HEK293 (cell line): ENCODE results near the gene CTNNA2.

Experiments
- CTCF ChIA-PET: fragments of 350-600 bp; formaldehyde crosslinking; extraction: SDS; loops from one replicate; lab custom pipeline; 2021; ENCODE audit warnings: antibody characterized with exemption; lab: Yijun Ruan, JAX
- POLR2A ChIA-PET: fragments of 300-600 bp; formaldehyde crosslinking; extraction: SDS; loops from one replicate; lab custom pipeline; 2020; ENCODE audit warnings: antibody characterized with exemption, inconsistent platforms; lab: Yijun Ruan, JAX
- H3K27ac ChIP-seq: fragments of 200-500 bp; sonication (Bioruptor generic); 2 replicates; pipeline ENCODE4 v1.5.1; 2014; ENCODE audit warnings: low read depth, low read length, control low read depth, inconsistent platforms; ENCODE audit errors: extremely low read depth
- H3K36me3 ChIP-seq, 2 experiments: fragments of 200-500 bp in 1 of 2; sonication (Bioruptor generic) in 1 of 2; 1 replicate in 1 of 2; 2 replicates in 1 of 2; pipeline ENCODE4 v1.5.1; 2014 to 2017; ENCODE audit warnings: inconsistent platforms in 2 of 2, low read length in 2 of 2; ENCODE audit not compliant: control insufficient read depth in 2 of 2, insufficient read depth in 1 of 2
- H3K4me1 ChIP-seq: fragments of 200-500 bp; sonication (Bioruptor generic); 2 replicates; pipeline ENCODE4 v1.5.1; 2014; ENCODE audit warnings: mild to moderate bottlenecking, low read length, inconsistent platforms; ENCODE audit not compliant: control insufficient read depth, insufficient read depth
- H3K4me3 ChIP-seq: 2 replicates; pipeline ENCODE4 v1.5.1; 2011; ENCODE audit warnings: low read depth, mild to moderate bottlenecking, control low read depth, low read length, moderate library complexity
- H3K9me3 ChIP-seq: fragments of 200-500 bp; sonication (Bioruptor generic); 2 replicates; pipeline ENCODE4 v1.5.1; 2014; ENCODE audit warnings: low read depth, low read length, inconsistent platforms; ENCODE audit not compliant: control insufficient read depth, insufficient read depth
- IKZF3 ChIP-seq: fragments of 450-650 bp; IDR thresholded peaks from 2 replicates; pipeline ENCODE4 v1.5.0; 2018; ENCODE audit warnings: missing biosample characterization, mild to moderate bottlenecking, missing genetic modification characterization, moderate library complexity
- OVOL3 ChIP-seq: fragments of 450-650 bp; formaldehyde crosslinking; IDR thresholded peaks from 2 replicates; pipeline ENCODE4 v1.5.1; 2016; ENCODE audit warnings: missing biosample characterization, missing genetic modification characterization
- PRDM6 ChIP-seq: fragments of 450-650 bp; formaldehyde crosslinking; IDR thresholded peaks from 2 replicates; pipeline ENCODE4 v1.5.1; 2017; ENCODE audit warnings: missing biosample characterization, missing genetic modification characterization
- REPIN1 ChIP-seq: fragments of 450-650 bp; formaldehyde crosslinking; IDR thresholded peaks from 2 replicates; pipeline ENCODE4 v1.5.1; 2017; ENCODE audit warnings: missing biosample characterization, missing genetic modification characterization, low read depth
- TCF7L2 ChIP-seq: IDR thresholded peaks from 2 replicates; pipeline ENCODE4 v1.6.1; 2011; ENCODE audit warnings: low read depth, mild to moderate bottlenecking, inconsistent platforms, low read length, moderate library complexity, borderline replicate concordance
- YY2 ChIP-seq: fragments of 450-650 bp; formaldehyde crosslinking; IDR thresholded peaks from 2 replicates; pipeline ENCODE4 v1.5.1; 2016; ENCODE audit warnings: missing biosample characterization, missing genetic modification characterization
- ZBTB7A ChIP-seq: fragments of 450-650 bp; formaldehyde crosslinking; IDR thresholded peaks from 2 replicates; pipeline ENCODE4 v1.5.1; 2016; ENCODE audit warnings: low read depth, missing biosample characterization, missing genetic modification characterization
- ZBTB8A ChIP-seq: fragments of 450-650 bp; formaldehyde crosslinking; IDR thresholded peaks from 2 replicates; pipeline ENCODE4 v1.5.1; 2016; ENCODE audit warnings: missing biosample characterization, missing genetic modification characterization
- ZNF10 ChIP-seq: fragments of 450-650 bp; formaldehyde crosslinking; IDR thresholded peaks from 2 replicates; pipeline ENCODE4 v1.5.1; 2017; ENCODE audit warnings: missing biosample characterization, missing genetic modification characterization
- ZNF112 ChIP-seq: fragments of 450-650 bp; formaldehyde crosslinking; IDR thresholded peaks from 2 replicates; pipeline ENCODE4 v1.5.0; 2017; ENCODE audit warnings: missing biosample characterization, missing genetic modification characterization
- ZNF133 ChIP-seq: fragments of 450-650 bp; formaldehyde crosslinking; IDR thresholded peaks from 2 replicates; pipeline ENCODE4 v1.5.1; 2016; ENCODE audit warnings: missing biosample characterization, missing genetic modification characterization
- ZNF146 ChIP-seq: fragments of 450-650 bp; formaldehyde crosslinking; IDR thresholded peaks from 2 replicates; pipeline ENCODE4 v1.5.1; 2016; ENCODE audit warnings: missing biosample characterization, missing genetic modification characterization
- ZNF184 ChIP-seq: fragments of 450-650 bp; IDR thresholded peaks from 2 replicates; pipeline ENCODE4 v1.5.1; 2018; ENCODE audit warnings: missing biosample characterization, mild to moderate bottlenecking, missing genetic modification characterization
- ZNF24 ChIP-seq: fragments of 450-650 bp; formaldehyde crosslinking; IDR thresholded peaks from 2 replicates; pipeline ENCODE4 v1.5.1; 2016; ENCODE audit warnings: missing biosample characterization, missing genetic modification characterization
- ZNF354C ChIP-seq: fragments of 450-650 bp; formaldehyde crosslinking; IDR thresholded peaks from 2 replicates; pipeline ENCODE4 v1.5.1; 2016; ENCODE audit warnings: missing biosample characterization, missing genetic modification characterization, low read depth, borderline replicate concordance
- ZNF366 ChIP-seq: fragments of 450-650 bp; formaldehyde crosslinking; conservative IDR thresholded peaks from 2 replicates; pipeline ENCODE4 v1.5.1; 2016; ENCODE audit warnings: missing biosample characterization, missing genetic modification characterization
- ZNF426 ChIP-seq: fragments of 450-650 bp; formaldehyde crosslinking; IDR thresholded peaks from 2 replicates; pipeline ENCODE4 v1.5.1; 2017; ENCODE audit warnings: missing biosample characterization, missing genetic modification characterization, mild to moderate bottlenecking, inconsistent platforms, moderate library complexity
- ZNF513 ChIP-seq: fragments of 450-650 bp; IDR thresholded peaks from 2 replicates; pipeline ENCODE4 v1.5.1; 2018; ENCODE audit warnings: missing biosample characterization, missing genetic modification characterization
- ZNF521 ChIP-seq: fragments of 450-650 bp; formaldehyde crosslinking; IDR thresholded peaks from 2 replicates; pipeline ENCODE4 v1.5.1; 2017; ENCODE audit warnings: missing biosample characterization, mild to moderate bottlenecking, missing genetic modification characterization
- ZNF530 ChIP-seq: fragments of 450-650 bp; formaldehyde crosslinking; IDR thresholded peaks from 2 replicates; pipeline ENCODE4 v1.5.1; 2016; ENCODE audit warnings: low read depth, missing biosample characterization, missing genetic modification characterization
- ZNF544 ChIP-seq: fragments of 450-650 bp; formaldehyde crosslinking; IDR thresholded peaks from 2 replicates; pipeline ENCODE4 v1.5.0; 2017; ENCODE audit warnings: missing biosample characterization, missing genetic modification characterization
- ZNF664 ChIP-seq: fragments of 450-650 bp; formaldehyde crosslinking; IDR thresholded peaks from 2 replicates; pipeline ENCODE4 v1.5.1; 2016; ENCODE audit warnings: missing biosample characterization, missing genetic modification characterization
- ZNF76 ChIP-seq: fragments of 450-650 bp; formaldehyde crosslinking; IDR thresholded peaks from 2 replicates; pipeline ENCODE4; 2016; ENCODE audit warnings: low read depth, missing biosample characterization, missing genetic modification characterization, borderline replicate concordance
- TF ChIP-seq, protein P1 (sequence below): fragments of 450-650 bp; formaldehyde crosslinking; IDR thresholded peaks from 2 replicates; pipeline ENCODE4 v1.5.1; 2016; ENCODE audit warnings: missing biosample characterization, missing genetic modification characterization
- TF ChIP-seq, protein P2 (sequence below): fragments of 450-650 bp; formaldehyde crosslinking; IDR thresholded peaks from 2 replicates; pipeline ENCODE4 v1.5.1; 2016; ENCODE audit warnings: missing biosample characterization, missing genetic modification characterization
- TF ChIP-seq, protein P3 (sequence below): fragments of 450-650 bp; formaldehyde crosslinking; optimal IDR thresholded peaks from 2 replicates; pipeline ENCODE3; 2016; ENCODE audit warnings: missing biosample characterization, mild to moderate bottlenecking, missing genetic modification characterization

The CTNNA2 gene

DNA sequence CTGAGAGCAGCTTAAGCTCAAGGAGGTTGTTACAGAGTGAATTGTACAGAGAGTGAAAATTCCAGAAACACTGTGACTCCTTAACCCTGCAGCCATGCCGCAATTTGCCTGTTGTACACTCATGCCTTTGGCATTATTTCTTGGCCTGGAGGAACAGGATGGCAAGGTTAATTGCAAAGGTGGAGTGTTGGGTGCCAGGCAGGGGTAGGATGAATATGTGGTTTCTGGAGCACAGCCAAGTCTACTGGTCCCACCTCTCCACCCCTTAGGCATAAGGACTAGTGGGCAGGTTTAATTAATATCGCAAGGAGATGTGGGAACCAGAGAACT, 541.5 kb downstream of the CTNNA2 start:
- no peaks in the 10 kb centered on the region for H3K36me3 ChIP-seq
- no peaks in the 10 kb centered on the region for H3K4me1 ChIP-seq
- CTCF ChIA-PET, result no interaction called here
- H3K27ac ChIP-seq, result no peak overlapping the region
- POLR2A ChIA-PET, result no interaction called here
- no peaks in the 10 kb centered on the region for H3K9me3 ChIP-seq
- TF ChIP-seq IKZF3 (tag by site-specific recombination), result no peak
- no peak for TF ChIP-seq ZNF24 (tag by site-specific recombination)
- no peak for TF ChIP-seq OVOL3 (tag by site-specific recombination)
- TF ChIP-seq ZBTB8A (tag by site-specific recombination), result no peak
- TF ChIP-seq ZNF133 (tag by site-specific recombination), result no peak
- no peak overlapping the region for H3K4me3 ChIP-seq

GRCh38 chr2:80057956-80058355, 545.1 kb downstream of the CTNNA2 start:
- Histone ChIP-seq H3K9me3 (no peaks in the 10 kb centered on the region), H3K4me1 (no peaks in the 10 kb centered on the region)
- TF ChIP-seq ZBTB7A (tag by site-specific recombination), result no peak
- TF ChIP-seq ZNF426 (tag by site-specific recombination), result no peak
- TF ChIP-seq, protein P1, sequence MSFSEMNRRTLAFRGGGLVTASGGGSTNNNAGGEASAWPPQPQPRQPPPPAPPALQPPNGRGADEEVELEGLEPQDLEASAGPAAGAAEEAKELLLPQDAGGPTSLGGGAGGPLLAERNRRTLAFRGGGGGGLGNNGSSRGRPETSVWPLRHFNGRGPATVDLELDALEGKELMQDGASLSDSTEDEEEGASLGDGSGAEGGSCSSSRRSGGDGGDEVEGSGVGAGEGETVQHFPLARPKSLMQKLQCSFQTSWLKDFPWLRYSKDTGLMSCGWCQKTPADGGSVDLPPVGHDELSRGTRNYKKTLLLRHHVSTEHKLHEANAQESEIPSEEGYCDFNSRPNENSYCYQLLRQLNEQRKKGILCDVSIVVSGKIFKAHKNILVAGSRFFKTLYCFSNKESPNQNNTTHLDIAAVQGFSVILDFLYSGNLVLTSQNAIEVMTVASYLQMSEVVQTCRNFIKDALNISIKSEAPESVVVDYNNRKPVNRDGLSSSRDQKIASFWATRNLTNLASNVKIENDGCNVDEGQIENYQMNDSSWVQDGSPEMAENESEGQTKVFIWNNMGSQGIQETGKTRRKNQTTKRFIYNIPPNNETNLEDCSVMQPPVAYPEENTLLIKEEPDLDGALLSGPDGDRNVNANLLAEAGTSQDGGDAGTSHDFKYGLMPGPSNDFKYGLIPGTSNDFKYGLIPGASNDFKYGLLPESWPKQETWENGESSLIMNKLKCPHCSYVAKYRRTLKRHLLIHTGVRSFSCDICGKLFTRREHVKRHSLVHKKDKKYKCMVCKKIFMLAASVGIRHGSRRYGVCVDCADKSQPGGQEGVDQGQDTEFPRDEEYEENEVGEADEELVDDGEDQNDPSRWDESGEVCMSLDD, result no peak
- TF ChIP-seq ZNF10 (tag by site-specific recombination), result no peak
- TF ChIP-seq, all 188 proteins: peak for 0
- Histone ChIP-seq H3K27ac (no peak overlapping the region), H3K4me3 (no peak overlapping the region), H3K36me3 (no peaks in the 10 kb centered on the region)
- CTCF ChIA-PET, result no interaction called here
- POLR2A ChIA-PET, result no interaction called here

- POLR2A ChIA-PET, result no interaction called here
- CTCF ChIA-PET, result interaction anchor here (1.1 kb wide), 1 partner anchor 14 kb away, joined by 4 read pairs; no protein-coding TSS in a partner anchor
- Histone ChIP-seq H3K9me3 (no peaks in the 10 kb centered on the region), H3K4me1 (no peaks in the 10 kb centered on the region), H3K36me3 (no peaks in the 10 kb centered on the region), H3K4me3 (no peak overlapping the region), H3K27ac (no peak overlapping the region)
- no peak for TF ChIP-seq ZNF664
- no peak for TF ChIP-seq YY2
- no peak for TF ChIP-seq ZNF146 (tag by site-specific recombination)
- TF ChIP-seq, protein P2, sequence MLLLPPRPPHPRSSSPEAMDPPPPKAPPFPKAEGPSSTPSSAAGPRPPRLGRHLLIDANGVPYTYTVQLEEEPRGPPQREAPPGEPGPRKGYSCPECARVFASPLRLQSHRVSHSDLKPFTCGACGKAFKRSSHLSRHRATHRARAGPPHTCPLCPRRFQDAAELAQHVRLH (tag by site-specific recombination), result no peak
- TF ChIP-seq ZNF521 (tag by site-specific recombination), result no peak
- no peak for TF ChIP-seq ZNF530
- no peak for TF ChIP-seq ZNF354C (tag by site-specific recombination)
- no peak for TF ChIP-seq ZNF366
- no peak for TF ChIP-seq ZNF544 (tag by site-specific recombination)
- no peak for TF ChIP-seq ZNF76 (tag by site-specific recombination)
- no peak for TF ChIP-seq PRDM6 (tag by site-specific recombination)
- TF ChIP-seq ZNF184 (tag by site-specific recombination), result no peak
- TF ChIP-seq, protein P3, sequence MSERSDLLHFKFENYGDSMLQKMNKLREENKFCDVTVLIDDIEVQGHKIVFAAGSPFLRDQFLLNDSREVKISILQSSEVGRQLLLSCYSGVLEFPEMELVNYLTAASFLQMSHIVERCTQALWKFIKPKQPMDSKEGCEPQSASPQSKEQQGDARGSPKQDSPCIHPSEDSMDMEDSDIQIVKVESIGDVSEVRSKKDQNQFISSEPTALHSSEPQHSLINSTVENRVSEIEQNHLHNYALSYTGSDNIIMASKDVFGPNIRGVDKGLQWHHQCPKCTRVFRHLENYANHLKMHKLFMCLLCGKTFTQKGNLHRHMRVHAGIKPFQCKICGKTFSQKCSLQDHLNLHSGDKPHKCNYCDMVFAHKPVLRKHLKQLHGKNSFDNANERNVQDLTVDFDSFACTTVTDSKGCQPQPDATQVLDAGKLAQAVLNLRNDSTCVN (tag by site-specific recombination), result no peak
- TF ChIP-seq ZNF112 (tag by site-specific recombination), result no peak
- no peak for TF ChIP-seq REPIN1
- TF ChIP-seq ZNF513 (tag by site-specific recombination), result no peak
- no peak for TF ChIP-seq TCF7L2
These were observed 545.7 kb downstream of the CTNNA2 start for GRCh38 chr2:80058562-80058961.
